ENCODE results near the gene PDGFA. TPM values are rescaled to one million over a fixed set of nuclear protein-coding genes. Genes with fewer than 3 reads are reported as not detected.

Gene PDGFA
- total RNA-seq, 1 experiment from 2014 or later, result 129 TPM

GRCh38 chr7:522071-522950, 2.7 kb upstream of the PDGFA start (continued):
- no peak for TF ChIP-seq ERG (CRISPR knock-in tag; IDR thresholded peaks at IDR 0.05)
- TF ChIP-seq USF2 (CRISPR knock-in tag; IDR thresholded peaks at IDR 0.05), result peak; percentile 72
- TF ChIP-seq FOXK1 (CRISPR knock-in tag; IDR thresholded peaks at IDR 0.05), result 0 out of 2 replicates have a peak, but pooled peaks have one; percentile 29
- TF ChIP-seq ETV6 (CRISPR knock-in tag; IDR thresholded peaks at IDR 0.05), result peak; percentile 40; the same call in 1 of the 2 replicates

GRCh38 chr7:521221-522070, 1.8 kb upstream of the PDGFA start:
- POLR2A ChIA-PET, result no interaction called here
- 0 out of 2 replicates have a peak, but pooled peaks have one; percentile 46 for TF ChIP-seq KAT7 (CRISPR knock-in tag; IDR thresholded peaks at IDR 0.05; ENCODE audit: borderline replicate concordance)
- no peak for TF ChIP-seq ZNF425 (CRISPR knock-in tag; conservative IDR thresholded peaks at IDR 0.05)
- DNase-seq (ENCODE audit: low spot score), result peak; percentile 55
- peaks cover 52% of the 10 kb centered on the region for H3K27me3 Mint-ChIP-seq (ENCODE audit: low read depth)
- H3K36me3 Mint-ChIP-seq, result no peaks in the 10 kb centered on the region; the same call in 1 of the 2 replicates
- peak overlapping the region; percentile 65 for H3K4me3 Mint-ChIP-seq
- CTCF ChIA-PET, result interaction anchor here (0.6 to 2.2 kb wide), 3 partner anchors 83 to 240 kb away, joined by 3 to 5 read pairs (median 3); no protein-coding TSS in a partner anchor
- no peak for ATAC-seq
- H3K9me3 Mint-ChIP-seq, result no peaks in the 10 kb centered on the region
- no peak overlapping the region for H3K27ac Mint-ChIP-seq
- peaks cover 11% of the 10 kb centered on the region for H3K4me1 Mint-ChIP-seq

GRCh38 chr7:520503-521161, 986 bp upstream of the PDGFA start:
- Mint-ChIP-seq H3K4me3 (peak overlapping the region; percentile 65), H3K4me1 (peaks cover 12% of the 10 kb centered on the region), H3K27me3 (ENCODE audit: low read depth) (peaks cover 48% of the 10 kb centered on the region), H3K27ac (no peak overlapping the region), H3K36me3 (no peaks in the 10 kb centered on the region; the same call in 1 of the 2 replicates), H3K9me3 (no peaks in the 10 kb centered on the region)
- POLR2A ChIA-PET, result no interaction called here
- ATAC-seq (no peak), DNase-seq (ENCODE audit: low spot score) (peak; percentile 52)
- CTCF ChIA-PET, result interaction anchor here (0.7 to 0.8 kb wide), 3 partner anchors 32 to 199 kb away, joined by 3 read pairs; no protein-coding TSS in a partner anchor
- no peak for TF ChIP-seq ZNF281 (CRISPR knock-in tag; IDR thresholded peaks at IDR 0.05)
- TF ChIP-seq ATF3 (CRISPR knock-in tag; conservative IDR thresholded peaks at IDR 0.05), result no peak
- no peak for TF ChIP-seq ZNF138 (CRISPR knock-in tag; conservative IDR thresholded peaks at IDR 0.05)
- TF ChIP-seq ZSCAN18 (CRISPR knock-in tag; IDR thresholded peaks at IDR 0.05), result no peak
- TF ChIP-seq ZNF317 (CRISPR knock-in tag; IDR thresholded peaks at IDR 0.05; ENCODE audit: borderline replicate concordance, low read depth), result no peak
- TF ChIP-seq NFYB (CRISPR knock-in tag; conservative IDR thresholded peaks at IDR 0.05; ENCODE audit: low read depth), result no peak
- TF ChIP-seq NFE2L1 (CRISPR knock-in tag; IDR thresholded peaks at IDR 0.05), result no peak
- TF ChIP-seq JAZF1 (CRISPR knock-in tag; IDR thresholded peaks at IDR 0.05), result no peak
- TF ChIP-seq GRHL2 (CRISPR knock-in tag; IDR thresholded peaks at IDR 0.05; ENCODE audit: insufficient replicate concordance, severe bottlenecking), result no peak
- TF ChIP-seq ZNF219 (CRISPR knock-in tag; IDR thresholded peaks at IDR 0.05; ENCODE audit: borderline replicate concordance), result 0 out of 2 replicates have a peak, but pooled peaks have one; percentile 2
- TF ChIP-seq TEAD1 (CRISPR knock-in tag; IDR thresholded peaks at IDR 0.05), result 0 out of 2 replicates have a peak, but pooled peaks have one; percentile 41
- no peak for TF ChIP-seq E2F1 (CRISPR knock-in tag; IDR thresholded peaks at IDR 0.05)
